Breast epithelium (tissue), 4 donors: Measurements from ENCODE around the gene SYK. TPM values are rescaled to one million over a fixed set of nuclear protein-coding genes. Genes with fewer than 3 reads are reported as not detected.

Experiments used
- DNase-seq, 2 donors: peaks; one replicate each; pipeline ENCODE4 v3.0.0-alpha.2; 2019; ENCODE audit warnings: low spot score in 2 of 2
- H3K27ac ChIP-seq, 2 donors: fragments of 200-600 bp; sonication (generic) in 1 of 2; one replicate each; pipeline ENCODE4 v1.5.1; 2016 to 2019; ENCODE audit warnings: mild to moderate bottlenecking in 1 of 2
- H3K27me3 ChIP-seq, 2 donors: fragments of 200-600 bp; sonication (generic) in 1 of 2; one replicate each; pipeline versions ENCODE4 v1.5.1 to v1.6.0; 2017 to 2019; ENCODE audit warnings: control low read depth in 1 of 2, mild to moderate bottlenecking in 1 of 2
- H3K36me3 ChIP-seq: fragments of 200-600 bp; one replicate; pipeline ENCODE4 v1.5.1; 2019
- H3K4me1 ChIP-seq, 2 donors: fragments of 200-600 bp; sonication (generic); one replicate each; pipeline ENCODE4 v1.5.1; 2016 to 2019; ENCODE audit warnings: control low read depth in 1 of 2
- H3K4me3 ChIP-seq, 3 donors: fragments of 200-600 bp; sonication (generic); 1 replicate in 2 of 3; 2 replicates in 1 of 3; pipeline ENCODE4 v1.5.1; 2016 to 2019; ENCODE audit warnings: mild to moderate bottlenecking in 3 of 3, moderate library complexity in 2 of 3
- H3K9me3 ChIP-seq, 2 donors: fragments of 200-600 bp; sonication (generic) in 1 of 2; one replicate each; pipeline ENCODE4 v1.5.1; 2016 to 2019; ENCODE audit warnings: control low read depth in 1 of 2
- POLR2A ChIP-seq: fragments of 450-650 bp; IDR thresholded peaks from one replicate; pipeline ENCODE4 v1.6.1; 2016; ENCODE audit warnings: antibody characterized with exemption, mild to moderate bottlenecking, moderate library complexity
- POLR2AphosphoS5 ChIP-seq, 3 donors: sonication (generic); formaldehyde crosslinking; IDR thresholded peaks; one replicate each; pipeline ENCODE4 v1.6.1; 2017; ENCODE audit warnings: antibody characterized with exemption in 3 of 3
- intact Hi-C: fragments of 100-400 bp; cut with DNase I; formaldehyde crosslinking; loops from one replicate; pipeline ENCODE4 v1.15.1; 2023; ENCODE audit warnings: low total_unique reads
- total RNA-seq, 3 donors: library from RNA; depleted of rRNA; stranded (reverse); fragments of >200 nt; gene quantifications; one replicate each; pipeline ENCODE4 v1.1.0, GENCODE V29; 2016
- TF ChIP-seq, protein P1 (sequence below), 3 donors: fragments of 450-650 bp; IDR thresholded peaks; one replicate each; pipeline ENCODE4 v1.5.1; 2016 to 2017; ENCODE audit warnings: antibody characterized with exemption in 3 of 3, mild to moderate bottlenecking in 3 of 3, moderate library complexity in 3 of 3

SYK gene
- total RNA-seq, 3 donors from 2014 or later, result 11.8 to 37.8 (median 25.9) TPM

DNA sequence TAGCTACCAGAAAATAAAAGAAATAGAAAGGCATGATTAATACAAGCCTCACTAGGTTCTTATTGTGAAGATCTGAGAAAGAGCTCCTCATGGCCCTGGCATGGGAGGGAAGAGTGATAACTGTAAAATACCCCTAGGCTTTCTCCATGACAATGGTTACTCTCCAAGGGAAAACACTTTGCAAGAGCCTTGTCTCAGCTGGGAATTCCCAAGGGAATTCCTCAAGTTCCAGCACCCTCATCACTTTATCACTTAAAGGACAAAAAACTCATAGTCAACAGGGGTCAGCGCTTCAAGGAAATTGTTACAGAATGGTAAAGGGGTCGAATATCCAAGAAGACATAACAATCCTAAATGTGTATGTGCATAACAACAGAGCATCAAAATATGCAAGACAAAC, 21.2 kb downstream of the SYK start:
- TF ChIP-seq POLR2A (no peak), POLR2AphosphoS5 (IDR thresholded peaks at IDR 0.05) (no peak)
- TF ChIP-seq, protein P1, sequence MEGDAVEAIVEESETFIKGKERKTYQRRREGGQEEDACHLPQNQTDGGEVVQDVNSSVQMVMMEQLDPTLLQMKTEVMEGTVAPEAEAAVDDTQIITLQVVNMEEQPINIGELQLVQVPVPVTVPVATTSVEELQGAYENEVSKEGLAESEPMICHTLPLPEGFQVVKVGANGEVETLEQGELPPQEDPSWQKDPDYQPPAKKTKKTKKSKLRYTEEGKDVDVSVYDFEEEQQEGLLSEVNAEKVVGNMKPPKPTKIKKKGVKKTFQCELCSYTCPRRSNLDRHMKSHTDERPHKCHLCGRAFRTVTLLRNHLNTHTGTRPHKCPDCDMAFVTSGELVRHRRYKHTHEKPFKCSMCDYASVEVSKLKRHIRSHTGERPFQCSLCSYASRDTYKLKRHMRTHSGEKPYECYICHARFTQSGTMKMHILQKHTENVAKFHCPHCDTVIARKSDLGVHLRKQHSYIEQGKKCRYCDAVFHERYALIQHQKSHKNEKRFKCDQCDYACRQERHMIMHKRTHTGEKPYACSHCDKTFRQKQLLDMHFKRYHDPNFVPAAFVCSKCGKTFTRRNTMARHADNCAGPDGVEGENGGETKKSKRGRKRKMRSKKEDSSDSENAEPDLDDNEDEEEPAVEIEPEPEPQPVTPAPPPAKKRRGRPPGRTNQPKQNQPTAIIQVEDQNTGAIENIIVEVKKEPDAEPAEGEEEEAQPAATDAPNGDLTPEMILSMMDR (IDR thresholded peaks at IDR 0.05), result no peak
- intact Hi-C loops, result no loop called here
- DNase-seq, result no peak
- Histone ChIP-seq H3K4me3 (no peak overlapping the region), H3K27me3 (no peaks in the 10 kb centered on the region), H3K27ac (no peak overlapping the region), H3K36me3 (no peaks in the 10 kb centered on the region), H3K9me3 (no peaks in the 10 kb centered on the region), H3K4me1 (no peaks in the 10 kb centered on the region)

GRCh38 chr9:90825586-90825985, 24.0 kb downstream of the SYK start:
- Histone ChIP-seq H3K4me1 (no peaks in the 10 kb centered on the region), H3K27ac (no peak overlapping the region), H3K9me3 (no peaks in the 10 kb centered on the region), H3K4me3 (no peak overlapping the region), H3K27me3 (no peaks in the 10 kb centered on the region), H3K36me3 (no peaks in the 10 kb centered on the region)
- intact Hi-C loops, result no loop called here
- TF ChIP-seq, protein P1 (IDR thresholded peaks at IDR 0.05), result no peak
- TF ChIP-seq POLR2AphosphoS5 (IDR thresholded peaks at IDR 0.05) (no peak), POLR2A (no peak)
- DNase-seq, result no peak

GRCh38 chr9:90826326-90827020, 24.9 kb downstream of the SYK start:
- Histone ChIP-seq H3K9me3 (no peaks in the 10 kb centered on the region), H3K4me3 (no peak overlapping the region), H3K27me3 (no peaks in the 10 kb centered on the region), H3K4me1 (no peaks in the 10 kb centered on the region), H3K36me3 (no peaks in the 10 kb centered on the region), H3K27ac (no peak overlapping the region)
- DNase-seq, result no peak
- TF ChIP-seq POLR2AphosphoS5 (IDR thresholded peaks at IDR 0.05) (no peak), POLR2A (no peak)
- TF ChIP-seq, protein P1 (IDR thresholded peaks at IDR 0.05), result no peak
- intact Hi-C loops, result no loop called here

DNA sequence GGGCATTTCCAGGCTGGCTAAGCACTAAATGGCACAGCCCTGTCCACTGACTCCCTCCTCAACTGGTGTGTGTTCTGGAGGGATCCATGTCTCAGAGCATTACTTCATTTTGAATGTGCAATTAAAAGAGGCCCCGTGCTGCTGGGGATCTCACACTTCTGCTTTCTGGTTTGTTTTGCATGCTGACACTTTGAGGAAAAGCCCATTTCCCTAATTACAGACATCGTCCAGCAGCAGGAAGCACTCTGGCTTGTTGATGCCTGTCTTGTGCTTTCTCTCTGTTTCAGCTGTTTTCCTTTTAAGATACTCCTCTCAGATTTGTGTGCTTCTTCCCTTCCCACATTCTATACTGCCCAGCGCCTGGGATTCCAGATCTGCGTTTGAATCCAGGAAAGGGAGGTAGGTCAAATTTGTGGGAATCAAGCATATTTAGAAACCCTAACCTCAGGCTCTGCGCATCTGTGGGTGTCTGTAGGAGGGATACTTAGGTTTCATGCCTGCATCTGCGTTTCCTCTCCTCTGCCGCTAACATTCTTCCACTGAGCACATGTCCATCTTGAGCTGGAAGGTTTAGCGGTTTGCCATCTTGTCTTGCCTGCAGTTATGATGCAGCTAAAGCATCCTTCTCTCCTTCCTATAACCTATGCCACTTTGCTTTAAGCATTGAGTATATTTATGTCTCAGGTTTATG, 25.7 kb downstream of the SYK start:
- Histone ChIP-seq H3K9me3 (no peaks in the 10 kb centered on the region), H3K4me1 (no peaks in the 10 kb centered on the region), H3K27me3 (no peaks in the 10 kb centered on the region), H3K36me3 (no peaks in the 10 kb centered on the region), H3K27ac (no peak overlapping the region), H3K4me3 (no peak overlapping the region)
- intact Hi-C loops, result no loop called here
- no peak for DNase-seq
- TF ChIP-seq, protein P1 (IDR thresholded peaks at IDR 0.05), result no peak
- TF ChIP-seq POLR2AphosphoS5 (IDR thresholded peaks at IDR 0.05) (no peak), POLR2A (no peak)

DNA sequence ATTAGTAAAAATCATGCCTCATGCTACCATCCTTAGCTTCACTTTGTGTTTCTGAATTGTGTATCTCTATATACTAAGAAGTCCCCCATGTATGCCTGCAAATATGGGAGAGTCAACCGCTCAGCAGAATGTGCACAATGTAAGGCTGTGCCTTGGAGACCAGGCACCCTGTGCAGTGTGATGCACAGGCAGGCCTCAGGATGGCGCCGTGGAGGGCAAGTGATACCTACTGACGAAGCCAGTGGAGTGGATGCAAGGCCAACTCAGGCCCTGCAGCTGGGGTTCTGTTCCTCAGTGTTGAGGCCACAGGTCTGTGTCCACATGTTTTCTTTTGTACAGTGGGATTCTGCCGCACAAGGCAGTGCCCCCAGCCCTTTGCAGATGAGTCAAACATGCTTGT, 28.4 kb downstream of the SYK start:
- TF ChIP-seq, protein P1 (IDR thresholded peaks at IDR 0.05), result no peak
- TF ChIP-seq POLR2A (no peak), POLR2AphosphoS5 (IDR thresholded peaks at IDR 0.05) (no peak)
- Histone ChIP-seq H3K27me3 (no peaks in the 10 kb centered on the region), H3K27ac (no peak overlapping the region), H3K36me3 (no peaks in the 10 kb centered on the region), H3K9me3 (peaks cover 0 to 4% of the 10 kb centered on the region in 2 donors), H3K4me3 (no peak overlapping the region), H3K4me1 (no peaks in the 10 kb centered on the region)
- intact Hi-C loops, result no loop called here
- DNase-seq, result no peak
